ENCODE results near the gene GCNT4.

Gene GCNT4

GRCh38 chr5:75016896-75017295 lies 35.5 kb downstream of the GCNT4 start:
- no peak overlapping the region for H3K27ac Mint-ChIP-seq

GRCh38 chr5:75012748-75013147 lies 39.6 kb downstream of the GCNT4 start:
- no peak overlapping the region for H3K4me3 Mint-ChIP-seq
- no peak overlapping the region for H3K27ac Mint-ChIP-seq
- no peaks in the 10 kb centered on the region for H3K36me3 Mint-ChIP-seq (ENCODE audit: low read depth)
- H3K27me3 Mint-ChIP-seq, result peaks cover 3% of the 10 kb centered on the region
- DNase-seq, result no peak
- no peaks in the 10 kb centered on the region for H3K9me3 Mint-ChIP-seq
- peaks cover 11% of the 10 kb centered on the region for H3K4me1 Mint-ChIP-seq (ENCODE audit: low read depth)

More at GRCh38 chr5:75016896-75017295, 35.5 kb downstream of the GCNT4 start:
- no peak for DNase-seq
- peaks cover 10% of the 10 kb centered on the region for H3K4me1 Mint-ChIP-seq (ENCODE audit: low read depth)
- no peaks in the 10 kb centered on the region for H3K9me3 Mint-ChIP-seq
- H3K36me3 Mint-ChIP-seq (ENCODE audit: low read depth), result no peaks in the 10 kb centered on the region
- no peaks in the 10 kb centered on the region for H3K27me3 Mint-ChIP-seq
- no peak overlapping the region for H3K4me3 Mint-ChIP-seq

GRCh38 chr5:75010838-75011237 lies 41.5 kb downstream of the GCNT4 start:
- Mint-ChIP-seq H3K36me3 (ENCODE audit: low read depth) (no peaks in the 10 kb centered on the region), H3K4me1 (ENCODE audit: low read depth) (peaks cover 5% of the 10 kb centered on the region), H3K9me3 (peaks cover 2% of the 10 kb centered on the region), H3K27ac (no peak overlapping the region), H3K4me3 (no peak overlapping the region), H3K27me3 (peaks cover 3% of the 10 kb centered on the region)
- DNase-seq, result no peak

- Mint-ChIP-seq H3K27me3 (peaks cover 3% of the 10 kb centered on the region), H3K4me1 (ENCODE audit: low read depth) (peaks cover 5% of the 10 kb centered on the region), H3K36me3 (ENCODE audit: low read depth) (no peaks in the 10 kb centered on the region), H3K4me3 (no peak overlapping the region), H3K27ac (no peak overlapping the region), H3K9me3 (peaks cover 6% of the 10 kb centered on the region)
- no peak for DNase-seq
Measured at GRCh38 chr5:75009556-75010345, 42.6 kb downstream of the GCNT4 start.

- no peak overlapping the region for H3K4me3 Mint-ChIP-seq
- H3K9me3 Mint-ChIP-seq, result peaks cover 6% of the 10 kb centered on the region
- no peaks in the 10 kb centered on the region for H3K36me3 Mint-ChIP-seq (ENCODE audit: low read depth)
- no peak for DNase-seq
- H3K27me3 Mint-ChIP-seq, result peaks cover 3% of the 10 kb centered on the region
- peaks cover 5% of the 10 kb centered on the region for H3K4me1 Mint-ChIP-seq (ENCODE audit: low read depth)
- no peak overlapping the region for H3K27ac Mint-ChIP-seq
Measured at GRCh38 chr5:75006865-75007822, 45.2 kb downstream of the GCNT4 start.

- no peak for DNase-seq
- Mint-ChIP-seq H3K36me3 (ENCODE audit: low read depth) (no peaks in the 10 kb centered on the region), H3K9me3 (peaks cover 6% of the 10 kb centered on the region), H3K27me3 (peaks cover 3% of the 10 kb centered on the region), H3K27ac (no peak overlapping the region), H3K4me1 (ENCODE audit: low read depth) (peaks cover 5% of the 10 kb centered on the region), H3K4me3 (no peak overlapping the region)
Measured at GRCh38 chr5:75005561-75005960, 46.8 kb downstream of the GCNT4 start.

Measured in activated T-cell treated with anti-CD3 and anti-CD28 coated beads, Interleukin-2, amount 50 U/mL, for 24 hours (primary cell).